Stimulated activated CD8-positive, alpha-beta memory T cell treated with anti-CD3 and anti-CD28 coated beads, Interleukin-12 subunit alpha, Interleukin-12 subunit beta, amount 100 ng/mL, for 4 hours (primary cell): ENCODE data around the gene NUP214.
"Not testable (repeated sequence)": the region's sequence is repeated elsewhere in the genome, so short reads cannot be mapped to it uniquely, and the experiment has no call there.

Experiments
- DNase-seq: peaks from one replicate; pipeline ENCODE4 v3.0.0-alpha.2; 2020; ENCODE audit warnings: low read depth

The NUP214 gene

GRCh38 chr9:131259916-131260597 is 134.7 kb downstream of the NUP214 start:
- DNase-seq: no peak

GRCh38 chr9:131260751-131261452 is 135.5 kb downstream of the NUP214 start:
- no peak for DNase-seq

GRCh38 chr9:131262327-131263032 is 137.1 kb downstream of the NUP214 start:
- no peak for DNase-seq

GRCh38 chr9:131263033-131263343 is 137.6 kb downstream of the NUP214 start:
- DNase-seq: not testable (repeated sequence)

GRCh38 chr9:131263701-131264100 is 138.3 kb downstream of the NUP214 start:
- DNase-seq: no peak

GRCh38 chr9:131264231-131264630 is 138.8 kb downstream of the NUP214 start:
- DNase-seq: no peak

- no peak for DNase-seq
Observed at GRCh38 chr9:131266266-131267229, 141.2 kb downstream of the NUP214 start.

GRCh38 chr9:131270171-131271015 is 145.0 kb downstream of the NUP214 start:
- DNase-seq: no peak

GRCh38 chr9:131271016-131271273 is 145.6 kb downstream of the NUP214 start:
- DNase-seq: not testable (repeated sequence)

GRCh38 chr9:131271506-131271931 is 146.1 kb downstream of the NUP214 start:
- DNase-seq: no peak

- no peak for DNase-seq
Observed at GRCh38 chr9:131272212-131272611, 146.8 kb downstream of the NUP214 start.

- no peak for DNase-seq
Observed at GRCh38 chr9:131273146-131273855, 147.9 kb downstream of the NUP214 start.

GRCh38 chr9:131273856-131274673 is 148.7 kb downstream of the NUP214 start:
- no peak for DNase-seq

- DNase-seq: no peak
Observed at GRCh38 chr9:131274674-131275331, 149.4 kb downstream of the NUP214 start.

GRCh38 chr9:131275332-131276093 is 150.1 kb downstream of the NUP214 start:
- DNase-seq: no peak

- no peak for DNase-seq
Observed at GRCh38 chr9:131276094-131276888, 150.9 kb downstream of the NUP214 start, which contains the start of gene FAM78A. Gene FAM78A (minus strand): TSS chr9:131276510. CDS start chr9:131276179, 331 bp downstream.

GRCh38 chr9:131276891-131277286 is 151.5 kb downstream of the NUP214 start:
- DNase-seq: no peak
